Measurements from ENCODE around the gene ZNF2. TPM values are rescaled to one million over a fixed set of nuclear protein-coding genes. Genes with fewer than 3 reads are reported as not detected.
A peak's percentile ranks its signal among the peaks of the same experiment; 100 is the strongest.

ZNF2 gene
- total and polyA plus RNA-seq, 2 experiments from 2014 or later, result 4.3 to 5.6 TPM

DNA sequence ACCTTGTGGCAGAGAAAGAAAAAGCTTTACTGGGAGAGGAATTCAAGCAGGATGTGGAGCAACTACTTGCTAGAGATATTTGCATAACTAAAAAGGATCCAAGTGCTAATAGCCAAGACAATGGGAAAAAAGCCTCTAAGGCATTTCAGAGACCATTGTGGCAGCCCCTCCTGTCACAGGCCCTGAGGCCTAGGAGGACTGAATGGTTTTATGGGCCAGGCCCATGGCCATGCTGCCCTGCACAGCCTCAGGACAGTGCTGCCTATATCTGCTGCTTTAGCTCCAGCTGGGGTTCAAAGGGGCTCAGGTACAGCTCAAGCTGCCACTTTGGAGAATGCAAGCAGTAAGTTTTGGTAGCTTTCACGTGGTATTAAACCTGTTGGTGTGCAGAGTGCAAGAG, 26.9 kb upstream of the ZNF2 start:
- WGBS, 2 experiments (ENCODE audit: low coverage in 1 of 2, low lambda C conversion rate in 2 of 2, missing lambda C conversion rate in 2 of 2), result 78 to 91% methylated on average over 1 of the region's 1 CpG
- Histone ChIP-seq H3K4me2 (ENCODE audit: unreplicated experiment) (no peak overlapping the region), H3K4me1 (ENCODE audit: insufficient read depth) (no peaks in the 10 kb centered on the region), H2AFZ (no peak overlapping the region), H3K9me2 (ENCODE audit: insufficient read depth) (no peaks in the 10 kb centered on the region), H3K27ac (no peak overlapping the region), H3K36me3 (ENCODE audit: low read depth) (0 out of 2 replicates have a peak, but pooled peaks cover under 1% of the 10 kb centered on the region), H3F3A (ENCODE audit: insufficient read depth) (no peaks in the 10 kb centered on the region), H3K27me3 (replicated peaks; ENCODE audit: insufficient read depth) (no peaks in the 10 kb centered on the region), H3K9me3 (ENCODE audit: low read depth) (no peaks in the 10 kb centered on the region), H4K20me1 (ENCODE audit: insufficient read depth) (no peaks in the 10 kb centered on the region), H3K79me2 (ENCODE audit: insufficient read depth) (no peaks in the 10 kb centered on the region), H3K4me3 (no peak overlapping the region), H3K9ac (no peak overlapping the region)
- TF ChIP-seq EZH2phosphoT487 (IDR thresholded peaks at IDR 0.05; ENCODE audit: insufficient read depth, low read depth), result no peak
- no peak for TF ChIP-seq EZH2 (IDR thresholded peaks at IDR 0.05; ENCODE audit: insufficient read depth, poor library complexity, severe bottlenecking)
- DNase-seq, result no peak
- in situ Hi-C loops (cut with MboI), result no loop called here

DNA sequence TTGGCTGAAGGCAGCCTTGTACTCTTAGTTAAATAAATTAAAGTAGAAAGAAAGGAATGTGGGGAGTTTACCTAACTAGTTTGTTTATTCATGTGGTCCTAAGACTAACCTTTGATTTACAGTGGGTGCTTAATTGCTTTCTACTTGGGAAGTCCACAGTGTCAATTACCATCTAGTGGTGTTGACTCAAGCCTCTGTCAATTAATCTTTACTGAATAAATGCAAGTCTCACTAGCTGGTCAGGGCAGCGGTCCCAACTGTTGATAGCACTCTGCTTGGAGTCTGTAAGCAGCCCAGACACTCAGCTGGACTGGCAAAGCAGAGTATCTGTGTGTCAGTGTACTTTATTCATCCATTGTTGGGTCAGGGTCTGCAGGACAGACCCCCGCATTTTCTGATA, 21.8 kb upstream of the ZNF2 start:
- DNase-seq, result no peak
- WGBS, 2 experiments (ENCODE audit: low coverage in 1 of 2, low lambda C conversion rate in 2 of 2, missing lambda C conversion rate in 2 of 2), result 100% methylated on average over 2 of the region's 2 CpGs
- no peaks in the 10 kb centered on the region for H3K9me2 ChIP-seq (ENCODE audit: insufficient read depth)
- H3K4me3 ChIP-seq, result no peak overlapping the region
- TF ChIP-seq EZH2 (IDR thresholded peaks at IDR 0.05; ENCODE audit: insufficient read depth, poor library complexity, severe bottlenecking), result no peak
- TF ChIP-seq EZH2phosphoT487 (IDR thresholded peaks at IDR 0.05; ENCODE audit: insufficient read depth, low read depth), result no peak
- in situ Hi-C loops (cut with MboI), result no loop called here
- H3K36me3 ChIP-seq (ENCODE audit: low read depth), result peaks cover 37% of the 10 kb centered on the region
- H3K9ac ChIP-seq, result no peak overlapping the region
- no peaks in the 10 kb centered on the region for H4K20me1 ChIP-seq (ENCODE audit: insufficient read depth)
- no peak overlapping the region for H3K27ac ChIP-seq
- no peaks in the 10 kb centered on the region for H3F3A ChIP-seq (ENCODE audit: insufficient read depth)
- no peaks in the 10 kb centered on the region for H3K27me3 ChIP-seq (replicated peaks; ENCODE audit: insufficient read depth)
- no peak overlapping the region for H3K4me2 ChIP-seq (ENCODE audit: unreplicated experiment)
- peaks cover 13% of the 10 kb centered on the region for H3K9me3 ChIP-seq (ENCODE audit: low read depth)
- H3K4me1 ChIP-seq (ENCODE audit: insufficient read depth), result no peaks in the 10 kb centered on the region
- no peaks in the 10 kb centered on the region for H3K79me2 ChIP-seq (ENCODE audit: insufficient read depth)
- H2AFZ ChIP-seq, result no peak overlapping the region

DNA sequence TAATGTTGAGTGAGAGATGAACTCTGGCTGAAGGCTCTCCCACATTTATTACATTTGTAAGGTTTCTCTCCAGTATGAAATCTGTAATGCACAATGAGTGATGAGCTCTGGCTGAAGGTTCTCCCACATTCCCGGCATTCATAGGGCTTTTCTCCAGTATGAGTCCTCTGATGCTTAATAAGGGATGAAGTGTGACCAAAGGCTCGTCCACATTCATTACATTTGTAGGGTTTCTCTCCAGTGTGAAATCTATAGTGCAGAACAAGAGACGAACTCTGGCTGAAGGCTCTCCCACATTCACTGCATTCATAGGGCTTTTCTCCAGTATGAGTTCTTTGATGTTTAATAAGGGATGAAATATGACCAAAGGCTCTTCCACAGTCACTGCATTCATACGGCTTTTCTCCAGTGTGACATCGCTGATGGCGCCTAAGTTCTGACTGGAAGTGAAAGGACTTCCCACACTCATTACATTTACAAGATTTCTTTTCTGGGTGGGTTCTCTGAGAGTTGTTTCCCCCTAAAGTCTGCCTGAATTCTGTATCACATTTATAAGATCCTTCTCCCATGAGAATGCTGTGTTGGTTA, 16.1 kb upstream of the ZNF2 start:
- no peaks in the 10 kb centered on the region for H4K20me1 ChIP-seq (ENCODE audit: insufficient read depth)
- no peak overlapping the region for H3K27ac ChIP-seq
- no peak overlapping the region for H3K4me3 ChIP-seq
- peaks cover 23% of the 10 kb centered on the region for H3K9me3 ChIP-seq (ENCODE audit: low read depth)
- no peak overlapping the region for H2AFZ ChIP-seq
- peak; percentile 19 for DNase-seq
- no peaks in the 10 kb centered on the region for H3K79me2 ChIP-seq (ENCODE audit: insufficient read depth)
- no peaks in the 10 kb centered on the region for H3K9me2 ChIP-seq (ENCODE audit: insufficient read depth)
- H3F3A ChIP-seq (ENCODE audit: insufficient read depth), result no peaks in the 10 kb centered on the region
- no peak for TF ChIP-seq EZH2 (IDR thresholded peaks at IDR 0.05; ENCODE audit: insufficient read depth, poor library complexity, severe bottlenecking)
- no peak for TF ChIP-seq EZH2phosphoT487 (IDR thresholded peaks at IDR 0.05; ENCODE audit: insufficient read depth, low read depth)
- in situ Hi-C loops (cut with MboI), result no loop called here
- no peaks in the 10 kb centered on the region for H3K4me1 ChIP-seq (ENCODE audit: insufficient read depth)
- no peaks in the 10 kb centered on the region for H3K27me3 ChIP-seq (replicated peaks; ENCODE audit: insufficient read depth)
- H3K4me2 ChIP-seq (ENCODE audit: unreplicated experiment), result no peak overlapping the region
- WGBS, 2 experiments (ENCODE audit: low coverage in 1 of 2, low lambda C conversion rate in 2 of 2, missing lambda C conversion rate in 2 of 2), result 95 to 96% methylated on average over 6 of the region's 6 CpGs
- H3K9ac ChIP-seq, result no peak overlapping the region
- peaks cover 86% of the 10 kb centered on the region for H3K36me3 ChIP-seq (ENCODE audit: low read depth)

DNA sequence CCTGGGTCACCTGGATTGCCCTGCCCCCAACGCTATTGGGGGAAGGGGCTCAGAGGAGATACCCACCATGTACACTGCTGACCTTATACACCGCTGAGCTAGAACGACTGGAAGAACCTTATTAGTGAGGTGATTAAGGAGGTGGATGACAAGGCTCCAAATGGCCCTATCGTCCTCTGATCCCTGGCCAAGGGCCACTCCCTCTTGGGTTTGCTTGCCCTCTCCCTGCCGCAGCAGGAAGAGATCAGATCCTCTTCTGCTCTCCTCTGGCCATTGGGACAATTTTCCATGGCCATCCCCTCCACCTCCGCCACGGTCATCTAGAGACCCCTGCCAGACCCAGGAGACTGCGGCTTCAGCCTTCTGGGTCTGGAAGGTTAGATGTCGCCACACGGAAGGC, 7.2 kb upstream of the ZNF2 start:
- Histone ChIP-seq H3K27me3 (replicated peaks; ENCODE audit: insufficient read depth) (no peaks in the 10 kb centered on the region), H3K36me3 (ENCODE audit: low read depth) (peaks cover 30% of the 10 kb centered on the region), H2AFZ (peak overlapping the region; percentile 82), H3K79me2 (ENCODE audit: insufficient read depth) (peaks cover 12% of the 10 kb centered on the region), H3F3A (ENCODE audit: insufficient read depth) (peaks cover 7% of the 10 kb centered on the region), H3K27ac (peak overlapping the region; percentile 38; the same call in 1 of the 2 replicates), H3K9me2 (ENCODE audit: insufficient read depth) (no peaks in the 10 kb centered on the region), H3K9ac (peak overlapping the region; percentile 89), H3K4me1 (ENCODE audit: insufficient read depth) (no peaks in the 10 kb centered on the region), H3K9me3 (ENCODE audit: low read depth) (no peaks in the 10 kb centered on the region), H4K20me1 (ENCODE audit: insufficient read depth) (no peaks in the 10 kb centered on the region), H3K4me2 (ENCODE audit: unreplicated experiment) (peak overlapping the region; percentile 87), H3K4me3 (peak overlapping the region; percentile 82)
- in situ Hi-C loops (cut with MboI), result no loop called here
- WGBS, 2 experiments (ENCODE audit: low coverage in 1 of 2, low lambda C conversion rate in 2 of 2, missing lambda C conversion rate in 2 of 2), result 40 to 41% methylated on average over 10 of the region's 10 CpGs
- peak; percentile 34 for DNase-seq
- no peak for TF ChIP-seq EZH2phosphoT487 (IDR thresholded peaks at IDR 0.05; ENCODE audit: insufficient read depth, low read depth)
- no peak for TF ChIP-seq EZH2 (IDR thresholded peaks at IDR 0.05; ENCODE audit: insufficient read depth, poor library complexity, severe bottlenecking)

All from GM23248 (cell line).